Gastrocnemius medialis (tissue), 4 donors: ENCODE data around the gene ARID1B.

Source experiments
- POLR2A ChIP-seq, 2 donors: fragments of 450-650 bp; IDR thresholded peaks; one replicate each; pipeline ENCODE4 v1.6.1; 2017; ENCODE audit warnings: antibody characterized with exemption in 2 of 2, mild to moderate bottlenecking in 2 of 2, moderate library complexity in 2 of 2
- TF ChIP-seq, protein P1 (sequence below), 5 experiments: fragments of 450-650 bp in 3 of 5; fragments of 200-600 bp in 2 of 5; sonication (generic) in 2 of 5; IDR thresholded peaks in 4 of 5; conservative IDR thresholded peaks in 1 of 5; 1 replicate in 4 of 5; 2 replicates in 1 of 5; pipeline ENCODE4 v1.5.1; 2016 to 2019; ENCODE audit warnings: antibody characterized with exemption in 5 of 5, mild to moderate bottlenecking in 3 of 5, moderate library complexity in 3 of 5

DNA sequence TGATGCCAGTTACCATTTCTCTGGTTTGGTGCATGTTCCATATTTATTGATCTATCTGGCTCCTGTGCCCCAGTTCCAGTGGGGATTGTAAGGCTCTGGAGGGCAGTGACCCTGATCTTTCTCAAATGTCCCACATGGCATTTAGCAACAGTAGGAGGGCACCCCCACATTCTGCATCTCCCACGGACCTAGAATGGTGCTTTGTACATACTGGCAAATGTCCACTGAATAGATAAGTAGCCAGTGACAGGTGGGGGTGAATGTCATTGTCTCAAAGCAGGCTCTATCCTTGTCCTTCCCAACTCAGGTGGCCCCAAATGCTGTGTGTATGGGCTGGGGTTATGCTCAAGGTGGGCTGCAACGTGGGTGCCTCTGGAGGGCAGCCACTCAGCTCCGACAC, 462.0 kb downstream of the ARID1B start:
- TF ChIP-seq, protein P1, sequence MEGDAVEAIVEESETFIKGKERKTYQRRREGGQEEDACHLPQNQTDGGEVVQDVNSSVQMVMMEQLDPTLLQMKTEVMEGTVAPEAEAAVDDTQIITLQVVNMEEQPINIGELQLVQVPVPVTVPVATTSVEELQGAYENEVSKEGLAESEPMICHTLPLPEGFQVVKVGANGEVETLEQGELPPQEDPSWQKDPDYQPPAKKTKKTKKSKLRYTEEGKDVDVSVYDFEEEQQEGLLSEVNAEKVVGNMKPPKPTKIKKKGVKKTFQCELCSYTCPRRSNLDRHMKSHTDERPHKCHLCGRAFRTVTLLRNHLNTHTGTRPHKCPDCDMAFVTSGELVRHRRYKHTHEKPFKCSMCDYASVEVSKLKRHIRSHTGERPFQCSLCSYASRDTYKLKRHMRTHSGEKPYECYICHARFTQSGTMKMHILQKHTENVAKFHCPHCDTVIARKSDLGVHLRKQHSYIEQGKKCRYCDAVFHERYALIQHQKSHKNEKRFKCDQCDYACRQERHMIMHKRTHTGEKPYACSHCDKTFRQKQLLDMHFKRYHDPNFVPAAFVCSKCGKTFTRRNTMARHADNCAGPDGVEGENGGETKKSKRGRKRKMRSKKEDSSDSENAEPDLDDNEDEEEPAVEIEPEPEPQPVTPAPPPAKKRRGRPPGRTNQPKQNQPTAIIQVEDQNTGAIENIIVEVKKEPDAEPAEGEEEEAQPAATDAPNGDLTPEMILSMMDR (IDR thresholded peaks at IDR 0.05 in 4 of 5, conservative IDR thresholded peaks at IDR 0.05 in 1 of 5): no peak
- no peak for TF ChIP-seq POLR2A (IDR thresholded peaks at IDR 0.05)
